DND-41 (cell line): Measurements from ENCODE around the gene ADPGK.

Source experiments
- EZH2 ChIP-seq: IDR thresholded peaks from 3 replicates; pipeline ENCODE4 v1.6.1; 2012; ENCODE audit warnings: borderline replicate concordance, low read depth, mild to moderate bottlenecking, moderate library complexity, low read length, inconsistent platforms; ENCODE audit not compliant: severe bottlenecking
- TF ChIP-seq, protein P1 (sequence below): IDR thresholded peaks from 2 replicates; pipeline ENCODE4 v1.5.1; 2012; ENCODE audit warnings: borderline replicate concordance, low read length, moderate library complexity, mild to moderate bottlenecking; ENCODE audit not compliant: poor library complexity, severe bottlenecking; ENCODE audit errors: extremely low read depth

- TF ChIP-seq, protein P1, sequence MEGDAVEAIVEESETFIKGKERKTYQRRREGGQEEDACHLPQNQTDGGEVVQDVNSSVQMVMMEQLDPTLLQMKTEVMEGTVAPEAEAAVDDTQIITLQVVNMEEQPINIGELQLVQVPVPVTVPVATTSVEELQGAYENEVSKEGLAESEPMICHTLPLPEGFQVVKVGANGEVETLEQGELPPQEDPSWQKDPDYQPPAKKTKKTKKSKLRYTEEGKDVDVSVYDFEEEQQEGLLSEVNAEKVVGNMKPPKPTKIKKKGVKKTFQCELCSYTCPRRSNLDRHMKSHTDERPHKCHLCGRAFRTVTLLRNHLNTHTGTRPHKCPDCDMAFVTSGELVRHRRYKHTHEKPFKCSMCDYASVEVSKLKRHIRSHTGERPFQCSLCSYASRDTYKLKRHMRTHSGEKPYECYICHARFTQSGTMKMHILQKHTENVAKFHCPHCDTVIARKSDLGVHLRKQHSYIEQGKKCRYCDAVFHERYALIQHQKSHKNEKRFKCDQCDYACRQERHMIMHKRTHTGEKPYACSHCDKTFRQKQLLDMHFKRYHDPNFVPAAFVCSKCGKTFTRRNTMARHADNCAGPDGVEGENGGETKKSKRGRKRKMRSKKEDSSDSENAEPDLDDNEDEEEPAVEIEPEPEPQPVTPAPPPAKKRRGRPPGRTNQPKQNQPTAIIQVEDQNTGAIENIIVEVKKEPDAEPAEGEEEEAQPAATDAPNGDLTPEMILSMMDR, result no peak
- no peak for TF ChIP-seq EZH2
These were observed 2.3 kb upstream of the ADPGK start for GRCh38 chr15:72785841-72786240.
